Body of pancreas (tissue), 4 donors: ENCODE measurements around the gene CFAP54. TPM values are rescaled to one million over a fixed set of nuclear protein-coding genes. Genes with fewer than 3 reads are reported as not detected.

ENCODE experiments used
- ATAC-seq: fragments of 150-250 bp; one replicate; pipeline ENCODE4 v1.9.1; 2016
- DNase-seq, 4 donors: peaks; one replicate each; pipeline ENCODE4 v3.0.0-alpha.2; 2019
- H3K27ac ChIP-seq, 4 donors: fragments of 200-600 bp; sonication (generic); 1 replicate in 3 of 4; 2 replicates in 1 of 4; pipeline versions ENCODE4 v1.5.1 to v1.6.1; 2016 to 2019; ENCODE audit warnings: mild to moderate bottlenecking in 1 of 4, mixed read lengths in 1 of 4, moderate library complexity in 1 of 4
- H3K27me3 ChIP-seq, 2 donors: fragments of 200-600 bp; sonication (generic); one replicate each; pipeline ENCODE4 v1.6.0; 2016; ENCODE audit warnings: mild to moderate bottlenecking in 1 of 2
- H3K36me3 ChIP-seq, 2 donors: fragments of 200-600 bp; sonication (generic); replicated peaks in 1 of 2; 2 replicates each; pipeline ENCODE4 v1.5.1; 2016; ENCODE audit warnings: low read depth in 2 of 2; ENCODE audit not compliant: insufficient read depth in 1 of 2
- H3K4me1 ChIP-seq: fragments of 200-600 bp; sonication (generic); one replicate; pipeline ENCODE4 v1.6.0; 2016
- H3K4me3 ChIP-seq, 2 donors: fragments of 200-600 bp; sonication (generic); 1 replicate in 1 of 2; 2 replicates in 1 of 2; pipeline ENCODE4 v1.5.1; 2016 to 2019
- H3K9me3 ChIP-seq, 3 donors: fragments of 200-600 bp; sonication (generic); 1 replicate in 2 of 3; 2 replicates in 1 of 3; pipeline ENCODE4 v1.5.1; 2016
- POLR2A ChIP-seq, 3 donors: fragments of 450-650 bp; IDR thresholded peaks; one replicate each; pipeline ENCODE4 v1.6.1; 2016; ENCODE audit warnings: antibody characterized with exemption in 3 of 3, mild to moderate bottlenecking in 2 of 3
- WGBS, 2 donors: methylation state at CpG; one replicate each; pipeline ENCODE4 v1.1.5; 2017; 5-methylcytosine and 5-hydroxymethylcytosine counted together
- intact Hi-C: fragments of 100-400 bp; cut with DNase I; formaldehyde crosslinking; loops from one replicate; pipeline ENCODE4 v1.15.1; 2023
- total RNA-seq, 2 donors: library from RNA; depleted of rRNA; stranded (reverse); fragments of >200 nt; gene quantifications; one replicate each; pipeline ENCODE4 v1.1.0, GENCODE V29; 2016
- TF ChIP-seq, protein P1 (sequence below), 7 experiments: fragments of 450-650 bp in 4 of 7; fragments of 200-600 bp in 3 of 7; sonication (generic) in 3 of 7; IDR thresholded peaks; one replicate each; pipeline ENCODE4 v1.5.1; 2016 to 2019; ENCODE audit warnings: antibody characterized with exemption in 7 of 7

CFAP54 gene
- total RNA-seq, 2 donors from 2014 or later = 0.52 TPM; not detected in 1

DNA sequence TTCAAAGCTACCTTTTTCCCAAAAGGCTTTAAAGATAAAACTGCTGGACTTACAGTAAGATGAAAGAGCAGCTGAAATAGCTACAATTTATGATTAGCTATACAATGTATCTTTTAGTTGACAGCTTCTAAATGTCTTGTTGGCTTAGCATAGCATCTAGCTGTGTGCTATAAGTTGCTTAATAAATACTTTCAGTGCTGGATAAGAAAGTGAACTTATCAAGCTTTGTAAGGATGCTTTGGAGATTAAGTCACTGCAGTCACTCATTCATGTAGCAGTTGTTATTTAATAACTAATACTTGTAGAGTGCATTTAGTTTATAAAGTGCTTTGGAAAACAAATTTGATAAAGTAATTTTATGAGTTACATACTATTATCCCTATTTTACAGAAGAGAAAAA is 14.6 kb downstream of the CFAP54 start:
- TF ChIP-seq, protein P1, sequence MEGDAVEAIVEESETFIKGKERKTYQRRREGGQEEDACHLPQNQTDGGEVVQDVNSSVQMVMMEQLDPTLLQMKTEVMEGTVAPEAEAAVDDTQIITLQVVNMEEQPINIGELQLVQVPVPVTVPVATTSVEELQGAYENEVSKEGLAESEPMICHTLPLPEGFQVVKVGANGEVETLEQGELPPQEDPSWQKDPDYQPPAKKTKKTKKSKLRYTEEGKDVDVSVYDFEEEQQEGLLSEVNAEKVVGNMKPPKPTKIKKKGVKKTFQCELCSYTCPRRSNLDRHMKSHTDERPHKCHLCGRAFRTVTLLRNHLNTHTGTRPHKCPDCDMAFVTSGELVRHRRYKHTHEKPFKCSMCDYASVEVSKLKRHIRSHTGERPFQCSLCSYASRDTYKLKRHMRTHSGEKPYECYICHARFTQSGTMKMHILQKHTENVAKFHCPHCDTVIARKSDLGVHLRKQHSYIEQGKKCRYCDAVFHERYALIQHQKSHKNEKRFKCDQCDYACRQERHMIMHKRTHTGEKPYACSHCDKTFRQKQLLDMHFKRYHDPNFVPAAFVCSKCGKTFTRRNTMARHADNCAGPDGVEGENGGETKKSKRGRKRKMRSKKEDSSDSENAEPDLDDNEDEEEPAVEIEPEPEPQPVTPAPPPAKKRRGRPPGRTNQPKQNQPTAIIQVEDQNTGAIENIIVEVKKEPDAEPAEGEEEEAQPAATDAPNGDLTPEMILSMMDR (IDR thresholded peaks at IDR 0.05) = no peak
- no peak for TF ChIP-seq POLR2A (IDR thresholded peaks at IDR 0.05)
- H3K9me3 ChIP-seq = no peaks in the 10 kb centered on the region
- H3K4me3 ChIP-seq = no peak overlapping the region
- no peaks in the 10 kb centered on the region for H3K27me3 ChIP-seq
- ATAC-seq (no peak), DNase-seq (no peak)
- no peaks in the 10 kb centered on the region for H3K36me3 ChIP-seq
- intact Hi-C loops = loop anchor here (10.0 kb wide), 1 partner anchor 299 kb away; no protein-coding TSS in a partner anchor
- H3K4me1 ChIP-seq = no peaks in the 10 kb centered on the region
- H3K27ac ChIP-seq = no peak overlapping the region

DNA sequence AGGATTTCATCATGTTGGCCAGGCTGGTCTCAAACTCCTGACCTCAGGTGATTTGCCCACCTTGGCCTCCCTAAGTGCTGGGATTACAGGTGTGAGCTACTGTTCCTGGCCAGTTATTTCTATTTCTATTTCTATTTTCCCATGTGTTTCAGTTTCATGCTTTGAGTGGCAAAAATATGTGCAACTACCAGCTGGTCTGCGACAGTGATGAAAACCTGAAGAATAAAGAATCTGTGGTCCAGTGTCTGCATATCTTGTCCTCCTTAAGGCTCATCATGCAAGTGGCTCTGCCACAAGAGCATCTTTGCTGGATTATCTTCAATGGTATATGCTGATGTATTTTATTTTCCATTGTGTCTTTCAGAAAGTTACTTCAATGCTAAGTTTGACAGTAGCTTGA is 17.4 kb downstream of the CFAP54 start:
- Histone ChIP-seq H3K27ac (no peak overlapping the region), H3K27me3 (no peaks in the 10 kb centered on the region), H3K4me3 (no peak overlapping the region), H3K9me3 (no peaks in the 10 kb centered on the region), H3K4me1 (no peaks in the 10 kb centered on the region), H3K36me3 (no peaks in the 10 kb centered on the region)
- intact Hi-C loops = loop anchor here (10.0 kb wide), 1 partner anchor 302 kb away; no protein-coding TSS in a partner anchor
- no peak for ATAC-seq
- no peak for TF ChIP-seq POLR2A (IDR thresholded peaks at IDR 0.05)
- TF ChIP-seq, protein P1 (IDR thresholded peaks at IDR 0.05) = no peak
- no peak for DNase-seq
- 74 to 95% methylated on average over 1 of the region's 1 CpG for WGBS, 2 donors

DNA sequence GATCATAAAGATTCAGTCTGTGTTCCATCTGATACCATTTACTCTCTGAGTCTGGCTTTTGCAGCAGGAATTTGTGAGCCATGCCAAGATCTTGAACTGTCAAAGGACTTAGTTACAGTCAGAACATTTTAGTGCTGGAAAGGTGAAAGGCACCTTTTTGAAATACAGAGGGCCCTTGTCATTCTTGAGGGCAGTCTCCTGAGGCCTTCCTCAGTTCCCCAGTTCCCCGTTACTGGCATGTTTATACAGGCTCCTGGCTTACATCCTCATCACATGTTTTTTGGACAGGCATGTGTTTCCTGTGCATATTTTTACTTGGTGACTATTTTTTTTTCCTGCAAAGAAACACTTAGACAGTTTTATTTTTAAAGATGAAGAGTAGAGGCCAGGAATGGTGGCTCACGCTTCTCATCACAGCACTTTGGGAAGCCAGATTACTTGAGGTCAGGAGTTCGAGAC is 21.0 kb downstream of the CFAP54 start:
- no peak for DNase-seq
- 68 to 70% methylated on average over 3 of the region's 3 CpGs for WGBS, 2 donors
- TF ChIP-seq POLR2A (IDR thresholded peaks at IDR 0.05) = no peak
- TF ChIP-seq, protein P1 (IDR thresholded peaks at IDR 0.05) = no peak
- no peaks in the 10 kb centered on the region for H3K36me3 ChIP-seq
- no peak for ATAC-seq
- no peaks in the 10 kb centered on the region for H3K4me1 ChIP-seq
- H3K4me3 ChIP-seq = no peak overlapping the region
- H3K27ac ChIP-seq = no peak overlapping the region
- H3K9me3 ChIP-seq = no peaks in the 10 kb centered on the region
- intact Hi-C loops = no loop called here
- H3K27me3 ChIP-seq = no peaks in the 10 kb centered on the region

DNA sequence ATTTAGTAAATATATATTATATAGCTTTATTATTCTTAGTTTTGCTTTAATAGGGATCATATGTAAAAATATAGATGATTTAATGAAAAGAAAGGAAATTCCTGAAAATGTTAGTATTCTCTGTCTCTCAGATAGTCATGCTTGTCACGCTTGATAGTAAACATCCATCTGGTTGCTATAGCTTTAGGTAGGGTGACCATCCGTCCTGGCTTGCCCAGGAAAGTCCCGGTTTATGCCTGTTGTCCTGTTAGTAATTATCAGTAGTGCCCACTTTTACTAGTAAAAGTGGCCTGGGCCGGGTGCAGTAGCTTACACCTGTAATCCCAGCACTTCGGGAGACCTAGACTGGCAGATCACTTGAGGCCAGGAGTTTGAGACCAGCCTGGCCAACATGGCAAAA is 23.8 kb downstream of the CFAP54 start:
- Histone ChIP-seq H3K27ac (no peak overlapping the region), H3K4me3 (no peak overlapping the region), H3K36me3 (no peaks in the 10 kb centered on the region), H3K9me3 (no peaks in the 10 kb centered on the region), H3K4me1 (no peaks in the 10 kb centered on the region), H3K27me3 (no peaks in the 10 kb centered on the region)
- no peak for ATAC-seq
- WGBS, 2 donors = 84% methylated on average over 5 of the region's 5 CpGs
- DNase-seq = no peak
- TF ChIP-seq, protein P1 (IDR thresholded peaks at IDR 0.05) = no peak
- no peak for TF ChIP-seq POLR2A (IDR thresholded peaks at IDR 0.05)
- intact Hi-C loops = no loop called here

DNA sequence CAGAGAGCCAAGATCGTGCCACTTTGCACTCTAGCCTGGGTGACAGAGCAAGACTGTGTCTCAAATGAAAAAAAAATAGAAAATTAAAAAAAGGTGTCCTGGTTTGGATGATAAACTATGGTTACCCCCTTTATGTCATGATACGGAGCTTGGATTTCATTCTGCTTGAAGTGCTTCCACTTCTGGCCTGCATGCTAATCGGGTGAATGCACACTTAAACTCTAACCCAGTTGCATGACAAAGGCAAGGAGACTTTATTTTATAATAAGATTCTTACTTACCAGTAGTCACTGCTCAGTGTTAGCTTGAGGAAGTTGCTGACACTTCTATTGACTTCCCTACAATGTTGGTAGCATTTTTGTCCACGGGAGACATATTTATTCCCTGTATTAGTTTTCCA is 24.3 kb downstream of the CFAP54 start:
- ATAC-seq = no peak
- H3K36me3 ChIP-seq = no peaks in the 10 kb centered on the region
- DNase-seq = no peak
- 61 to 74% methylated on average over 4 of the region's 4 CpGs for WGBS, 2 donors
- intact Hi-C loops = no loop called here
- no peaks in the 10 kb centered on the region for H3K9me3 ChIP-seq
- H3K27me3 ChIP-seq = no peaks in the 10 kb centered on the region
- H3K4me3 ChIP-seq = no peak overlapping the region
- no peak overlapping the region for H3K27ac ChIP-seq
- no peaks in the 10 kb centered on the region for H3K4me1 ChIP-seq
- TF ChIP-seq, protein P1 (IDR thresholded peaks at IDR 0.05) = no peak
- no peak for TF ChIP-seq POLR2A (IDR thresholded peaks at IDR 0.05)
